Fibroblast of villous mesenchyme (primary cell): Measurements from ENCODE around the gene POLR3E. TPM values are rescaled to one million over a fixed set of nuclear protein-coding genes. Genes with fewer than 3 reads are reported as not detected.

Source experiments
- DNase-seq: peaks from one replicate; pipeline ENCODE4 v3.0.0-alpha.2; 2010; ENCODE audit warnings: low read depth
- H3K4me3 ChIP-seq: 2 replicates; pipeline ENCODE4 v1.5.1; 2011; ENCODE audit warnings: low read depth, mild to moderate bottlenecking, low read length
- CTCF ChIP-seq: IDR thresholded peaks from 2 replicates; pipeline ENCODE4 v1.5.1; 2012; ENCODE audit warnings: low read depth, mild to moderate bottlenecking, low read length; ENCODE audit not compliant: insufficient read depth
- total RNA-seq: library from RNA; depleted of rRNA; stranded (reverse); fragments of >200 nt; gene quantifications from 2 replicates; pipeline ENCODE4 v1.2.3, GENCODE V29; 2012

Gene POLR3E
- total RNA-seq, 1 donor: 31.5 TPM

- no peak overlapping the region for H3K4me3 ChIP-seq
- no peak for DNase-seq
- TF ChIP-seq CTCF: no peak
Measured at GRCh38 chr16:22262460-22262859, 34.7 kb upstream of the POLR3E start.

- no peak overlapping the region for H3K4me3 ChIP-seq
- peak; percentile 76 for DNase-seq
- no peak for TF ChIP-seq CTCF
Measured at GRCh38 chr16:22264786-22265185, 32.4 kb upstream of the POLR3E start.

GRCh38 chr16:22265351-22265750 is 31.9 kb upstream of the POLR3E start:
- peak; percentile 16 for DNase-seq
- H3K4me3 ChIP-seq: no peak overlapping the region
- no peak for TF ChIP-seq CTCF

GRCh38 chr16:22266546-22266945 is 30.7 kb upstream of the POLR3E start:
- TF ChIP-seq CTCF: no peak
- no peak overlapping the region for H3K4me3 ChIP-seq
- no peak for DNase-seq

GRCh38 chr16:22267764-22268163 is 29.4 kb upstream of the POLR3E start:
- no peak for TF ChIP-seq CTCF
- no peak overlapping the region for H3K4me3 ChIP-seq
- DNase-seq: no peak

- no peak for TF ChIP-seq CTCF
- DNase-seq: no peak
- H3K4me3 ChIP-seq: no peak overlapping the region
Measured at GRCh38 chr16:22270525-22270924, 26.7 kb upstream of the POLR3E start.

GRCh38 chr16:22272870-22273650 is 24.1 kb upstream of the POLR3E start:
- DNase-seq: peak; percentile 30
- no peak overlapping the region for H3K4me3 ChIP-seq
- TF ChIP-seq CTCF: no peak
